AG20443 (cell line): ENCODE data around the gene BBLN.

Experiments used
- DNase-seq: peaks from one replicate; pipeline ENCODE4 v3.0.0; 2012; ENCODE audit warnings: low spot score, mixed read lengths

Gene BBLN

DNA sequence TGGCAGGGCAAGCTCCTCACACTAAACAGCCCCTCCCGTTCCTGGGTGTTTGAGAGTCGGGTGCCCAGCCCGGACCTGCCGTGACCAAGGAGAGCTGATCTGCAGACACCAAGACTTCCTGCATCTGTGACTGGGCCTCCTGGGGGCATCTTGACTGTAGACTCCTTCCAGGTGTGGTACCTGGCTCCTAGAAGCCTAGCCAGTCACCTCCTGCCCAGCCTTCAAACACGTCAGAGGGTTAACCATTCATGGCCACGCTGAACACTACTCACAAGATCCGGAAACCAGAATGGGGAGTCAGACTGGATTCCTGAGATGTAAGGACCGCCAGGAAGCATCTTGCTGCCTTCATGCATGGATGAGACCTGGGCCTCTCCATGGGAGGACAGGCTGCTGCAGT, 14.5 kb upstream of the BBLN start:
- no peak for DNase-seq

DNA sequence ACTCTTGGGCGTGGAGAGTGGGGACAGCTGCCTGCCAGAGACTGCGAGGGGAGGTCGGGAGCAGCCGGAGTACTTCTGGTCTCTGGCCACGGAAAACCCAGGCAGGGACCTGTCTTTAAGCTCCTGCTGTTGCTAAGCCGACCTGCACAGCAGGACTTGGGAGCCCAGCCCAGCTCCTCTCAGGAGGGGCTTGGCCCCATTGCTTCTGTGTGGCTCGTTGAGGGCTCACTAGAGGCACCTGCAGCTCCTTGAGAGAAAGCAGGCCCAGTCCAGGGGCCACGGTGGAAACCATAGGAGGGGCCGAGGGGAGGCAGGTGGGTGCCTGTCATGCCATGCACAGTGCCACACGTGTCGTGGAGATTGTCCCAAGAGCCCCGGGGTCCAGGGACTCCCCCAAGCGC, 14.1 kb upstream of the BBLN start:
- no peak for DNase-seq

DNA sequence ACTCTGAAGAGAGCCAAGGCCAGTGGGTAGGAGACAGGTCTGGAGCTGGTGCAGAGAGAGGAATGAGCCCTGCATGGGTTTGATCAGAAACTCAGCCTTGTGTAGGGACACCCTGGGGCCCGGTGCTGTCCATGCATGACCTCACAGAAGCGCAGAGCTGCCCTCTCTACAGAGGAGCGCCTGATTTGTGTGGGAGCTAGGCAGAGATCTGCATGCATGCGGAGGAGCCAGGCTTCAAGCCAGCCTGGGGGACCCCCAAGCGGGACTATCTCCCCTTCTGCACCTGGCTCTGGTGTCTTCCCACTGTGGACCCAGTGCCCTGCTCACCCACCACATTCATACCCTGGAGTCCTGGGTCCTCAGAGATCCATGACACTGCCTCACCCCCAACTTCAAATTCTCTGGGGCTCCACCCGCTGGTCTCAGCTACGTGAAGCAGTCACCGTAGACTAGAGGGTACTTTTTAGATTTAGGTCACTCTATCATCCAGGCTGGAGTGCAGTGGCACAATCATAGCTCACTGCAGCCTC, 13.4 kb upstream of the BBLN start:
- no peak for DNase-seq

DNA sequence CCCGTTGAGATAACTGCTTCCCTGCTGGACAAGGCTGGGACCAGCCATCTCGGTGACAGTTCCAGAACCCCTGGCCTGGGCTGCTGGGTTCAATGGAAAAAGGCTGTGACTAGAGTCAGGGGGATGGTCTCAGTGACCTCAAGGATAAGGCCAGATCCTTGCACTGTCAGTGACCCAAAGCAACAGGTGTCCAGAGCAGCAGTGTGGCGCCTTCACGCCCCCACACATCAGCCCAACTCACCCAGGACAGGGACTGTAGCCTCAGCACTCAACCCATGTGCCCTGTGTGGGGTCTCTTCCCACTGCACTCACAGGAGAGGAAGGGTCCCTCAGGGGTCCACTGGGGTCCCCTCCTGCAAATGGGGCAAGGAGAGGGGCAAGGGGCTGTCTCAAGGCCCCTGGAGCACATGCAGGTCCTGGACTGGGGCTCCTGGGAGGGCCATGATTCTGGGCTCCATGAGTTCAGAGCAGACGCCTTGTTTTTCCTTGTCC, 11.5 kb upstream of the BBLN start:
- no peak for DNase-seq

DNA sequence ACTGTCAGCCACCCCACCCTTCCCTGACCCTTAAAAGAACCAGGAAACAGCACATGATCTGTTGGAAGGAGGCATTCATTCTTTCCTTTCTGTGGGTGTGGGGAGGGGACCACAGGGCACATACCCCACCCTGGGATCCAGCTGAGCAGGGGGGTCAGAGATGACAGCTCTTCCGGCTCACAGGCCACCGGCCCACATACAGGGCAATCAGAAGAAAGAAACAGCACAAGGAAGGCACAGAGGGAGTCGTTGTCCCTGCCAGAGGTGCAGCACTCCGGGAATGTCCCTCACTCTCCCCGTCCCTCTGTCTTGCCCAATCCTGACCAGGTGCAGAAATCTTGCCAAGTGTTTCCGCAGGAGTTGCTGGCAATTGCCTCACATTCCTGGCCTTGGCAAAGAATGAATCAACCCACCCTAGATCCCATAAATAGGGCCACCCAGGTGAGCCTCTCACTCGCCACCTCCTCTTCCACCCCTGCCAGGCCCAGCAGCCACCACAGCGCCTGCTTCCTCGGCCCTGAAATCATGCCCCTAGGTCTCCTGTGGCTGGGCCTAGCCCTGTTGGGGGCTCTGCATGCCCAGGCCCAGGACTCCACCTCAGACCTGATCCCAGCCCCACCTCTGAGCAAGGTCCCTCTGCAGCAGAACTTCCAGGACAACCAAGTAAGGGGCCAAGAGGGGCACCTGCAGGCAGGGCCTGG, 10.9 kb upstream of the BBLN start, which contains the start of gene LCN2:
LCN2 (plus strand) TSS at position 453 of the 701 bp plus-strand sequence; CDS start at position 526, 73 bp downstream.
- no peak for DNase-seq

DNA sequence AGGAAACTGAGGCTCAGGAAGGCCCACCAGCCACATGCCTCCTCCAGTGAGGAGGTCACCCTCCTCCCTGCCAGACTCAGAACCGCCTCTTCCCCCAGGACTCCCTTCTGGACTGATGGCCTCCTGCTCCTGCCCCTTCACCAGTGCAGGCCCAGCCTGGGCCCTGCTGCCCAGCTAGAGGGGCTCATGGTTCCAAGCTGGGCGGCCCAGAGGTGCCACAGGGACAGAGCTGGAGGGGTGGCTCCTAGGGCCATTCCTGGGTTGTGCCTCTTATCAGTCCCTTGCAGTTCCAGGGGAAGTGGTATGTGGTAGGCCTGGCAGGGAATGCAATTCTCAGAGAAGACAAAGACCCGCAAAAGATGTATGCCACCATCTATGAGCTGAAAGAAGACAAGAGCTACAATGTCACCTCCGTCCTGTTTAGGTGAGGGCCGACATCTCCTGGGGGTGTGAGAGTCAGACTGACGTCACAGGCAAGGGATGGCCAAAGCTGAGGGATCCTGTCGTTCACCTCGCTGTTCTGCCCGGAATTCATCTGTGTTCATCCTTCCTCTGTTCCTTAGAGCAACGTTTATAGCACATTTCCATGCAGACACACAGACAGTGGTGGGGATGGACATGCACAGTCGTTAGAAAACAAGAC, 10.0 kb upstream of the BBLN start:
- no peak for DNase-seq

DNA sequence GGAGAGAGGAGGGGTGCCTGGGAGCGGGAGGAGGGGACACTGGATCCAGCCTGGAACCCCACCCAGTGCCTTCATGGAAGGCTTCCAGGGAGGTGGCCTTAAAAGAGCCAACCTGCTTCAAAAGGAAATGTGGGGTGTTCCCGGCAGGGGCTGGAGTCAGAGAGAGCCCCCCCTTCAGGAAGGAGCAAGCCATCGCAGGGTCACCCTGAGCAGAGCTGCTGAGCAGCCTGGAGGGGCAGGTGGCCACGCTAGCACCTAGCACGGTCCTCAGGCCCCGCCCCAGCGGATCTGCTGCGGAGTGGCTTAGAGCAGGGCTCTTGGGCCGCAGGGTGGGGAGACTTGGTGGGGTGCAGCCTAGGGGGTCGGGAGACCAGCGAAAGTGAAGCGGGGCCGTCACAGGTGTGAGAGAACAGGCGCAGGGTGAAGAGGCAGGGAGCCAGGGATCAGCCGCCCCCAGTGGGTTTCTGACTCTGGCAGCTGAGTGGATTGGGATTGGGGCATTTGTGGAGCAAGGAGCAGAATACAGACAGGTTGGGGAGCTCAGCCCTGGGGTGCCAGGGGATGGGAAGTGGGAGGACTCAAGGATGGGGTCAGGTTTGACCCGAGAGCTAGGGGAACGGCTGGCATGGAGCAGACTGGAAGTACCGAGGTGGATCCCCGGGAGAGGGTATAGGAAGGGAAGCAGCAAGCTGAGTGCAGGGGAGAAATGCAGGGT, 9.3 kb upstream of the BBLN start:
- DNase-seq = no peak

DNA sequence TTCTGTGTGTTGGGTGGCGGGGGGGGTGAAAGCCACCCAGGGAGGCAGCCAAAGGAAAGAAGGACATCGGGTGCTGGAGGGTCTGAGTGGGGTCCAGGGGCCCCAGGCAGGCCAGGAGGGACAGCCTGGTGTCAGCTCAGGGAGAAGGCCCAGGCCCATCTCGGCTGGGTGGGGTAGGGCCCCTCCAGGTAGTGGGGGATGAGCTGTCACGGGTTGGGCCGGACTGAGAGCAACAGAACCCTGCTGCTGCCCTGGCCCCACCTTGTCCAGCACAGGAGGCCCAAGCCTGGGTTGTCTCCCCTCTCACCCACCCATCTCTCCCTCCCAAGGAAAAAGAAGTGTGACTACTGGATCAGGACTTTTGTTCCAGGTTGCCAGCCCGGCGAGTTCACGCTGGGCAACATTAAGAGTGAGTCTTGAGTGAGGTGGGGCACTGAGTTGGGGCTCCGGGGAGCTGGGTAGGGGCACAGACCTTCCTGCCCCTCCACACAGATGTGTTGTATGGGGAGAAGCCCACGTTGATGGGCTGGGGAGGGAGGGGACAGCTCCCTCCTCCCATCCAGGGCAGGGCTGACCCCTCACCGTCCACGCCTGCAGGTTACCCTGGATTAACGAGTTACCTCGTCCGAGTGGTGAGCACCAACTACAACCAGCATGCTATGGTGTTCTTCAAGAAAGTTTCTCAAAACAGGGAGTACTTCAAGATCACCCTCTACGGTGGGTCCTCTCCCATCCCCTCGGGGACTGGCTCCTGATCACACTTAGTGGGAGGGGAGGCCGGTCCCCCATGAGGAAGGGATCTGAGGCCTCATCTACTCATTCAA, 8.5 kb upstream of the BBLN start:
- DNase-seq = no peak

DNA sequence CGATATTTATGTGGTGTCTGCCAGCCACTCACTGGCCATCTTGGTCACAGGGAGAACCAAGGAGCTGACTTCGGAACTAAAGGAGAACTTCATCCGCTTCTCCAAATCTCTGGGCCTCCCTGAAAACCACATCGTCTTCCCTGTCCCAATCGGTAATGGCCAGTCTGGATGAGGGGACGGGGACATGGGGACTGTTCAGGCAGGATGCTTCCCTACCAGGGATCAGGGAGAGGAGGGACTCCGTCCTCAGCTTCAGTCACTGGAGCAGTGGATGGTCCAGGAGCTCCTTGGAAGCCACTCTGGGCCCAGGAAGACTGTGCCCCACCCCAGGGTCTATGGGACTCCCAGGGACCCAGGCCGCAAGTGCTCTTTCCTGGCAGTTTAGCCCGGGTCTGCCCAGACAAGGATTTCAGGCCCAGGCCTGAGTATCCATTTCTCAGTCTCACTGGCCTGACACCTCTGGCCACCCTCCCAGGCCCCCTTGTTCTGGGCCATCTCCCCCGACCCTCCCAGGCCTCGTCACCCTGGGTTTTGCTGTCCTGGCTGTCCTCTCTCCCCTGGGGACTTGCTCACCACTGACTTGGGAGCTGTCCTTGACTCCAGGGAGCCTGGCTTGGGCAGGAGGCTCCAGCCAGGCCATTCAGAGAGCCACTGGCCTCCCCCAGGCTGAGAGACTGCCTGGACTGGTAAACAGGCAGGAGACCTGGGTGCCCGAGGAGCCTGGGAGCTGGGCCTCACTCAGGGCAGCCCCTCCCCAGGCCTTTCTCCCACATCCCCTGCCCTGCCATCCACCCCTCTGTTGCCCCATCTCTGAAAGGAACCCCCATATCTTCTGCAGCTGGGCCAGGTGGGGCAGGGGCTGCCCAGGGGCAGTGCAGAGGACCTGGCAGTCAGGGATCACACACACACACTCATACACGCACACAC, 7.7 kb upstream of the BBLN start:
- DNase-seq = no peak

DNA sequence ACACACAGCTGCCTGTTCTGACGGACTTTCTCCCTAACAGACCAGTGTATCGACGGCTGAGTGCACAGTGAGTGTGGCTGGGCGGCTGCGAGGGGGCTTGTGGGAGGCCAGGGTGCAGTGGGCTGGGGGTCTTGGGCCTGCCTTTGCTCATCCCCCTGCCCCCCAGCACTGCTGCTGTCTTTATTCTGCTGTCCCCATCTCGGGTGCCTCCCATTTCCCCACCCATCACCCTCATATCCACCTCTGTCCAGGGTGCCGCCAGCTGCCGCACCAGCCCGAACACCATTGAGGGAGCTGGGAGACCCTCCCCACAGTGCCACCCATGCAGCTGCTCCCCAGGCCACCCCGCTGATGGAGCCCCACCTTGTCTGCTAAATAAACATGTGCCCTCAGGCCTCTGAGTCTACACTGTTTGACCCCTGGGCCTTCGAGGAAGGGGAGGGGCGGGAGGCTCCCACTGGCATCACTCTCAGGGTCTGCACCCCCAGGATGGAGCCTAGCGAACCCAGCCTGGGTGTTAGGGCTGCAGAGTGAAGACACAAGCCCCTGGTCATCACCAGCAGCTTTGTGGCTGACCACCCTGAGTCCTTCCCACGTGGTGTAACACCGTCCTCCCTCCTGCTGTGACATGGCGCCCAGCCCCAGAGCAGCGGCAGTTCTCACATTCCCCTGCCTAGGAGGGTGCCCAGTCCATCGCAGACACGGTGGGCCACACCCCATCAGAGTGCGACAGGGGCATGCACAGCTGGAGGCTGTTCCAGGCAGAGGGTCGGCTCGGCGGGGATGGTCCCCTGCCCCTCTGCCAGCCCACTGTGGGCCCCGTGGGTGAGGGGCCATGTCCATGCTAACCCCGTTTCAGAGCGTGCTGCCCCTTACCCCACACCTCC, 6.8 kb upstream of the BBLN start:
- DNase-seq = no peak

DNA sequence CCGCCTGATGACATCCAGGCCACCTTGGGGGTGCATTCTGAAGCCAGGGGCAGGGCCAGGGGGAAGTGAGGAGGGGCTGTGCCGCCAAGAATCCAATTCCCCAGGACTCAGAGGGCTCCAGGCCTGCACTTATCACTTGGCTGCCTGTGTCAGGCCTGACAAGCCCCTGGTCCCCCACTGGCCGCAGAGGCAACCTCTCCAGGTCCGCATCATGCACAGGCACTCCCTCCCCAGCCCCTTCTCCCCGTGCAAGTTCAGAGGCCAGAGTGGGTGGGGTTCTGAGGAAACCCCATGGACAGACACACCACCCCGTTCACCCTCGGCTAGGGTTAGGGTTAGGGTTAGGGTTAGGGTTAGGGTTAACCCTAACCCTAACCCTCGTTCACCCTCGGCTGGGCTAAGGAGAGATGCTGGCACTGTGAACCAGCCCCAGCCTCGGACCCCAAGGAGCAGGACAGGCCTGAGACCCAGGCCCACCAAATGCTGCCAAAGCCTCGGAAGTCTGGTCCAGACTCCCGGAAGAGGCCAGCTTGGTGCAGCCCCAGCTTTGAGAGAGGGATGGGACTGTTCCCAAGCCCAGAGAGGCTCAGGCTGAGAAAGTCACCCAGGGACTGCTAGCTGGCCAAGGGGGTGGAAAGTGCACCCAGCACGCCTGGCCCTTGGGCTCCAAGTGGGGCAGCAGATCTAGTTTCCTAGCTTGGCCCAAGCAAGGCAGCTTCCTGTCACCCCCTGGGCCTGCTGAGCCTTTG, 5.9 kb upstream of the BBLN start:
- no peak for DNase-seq

DNA sequence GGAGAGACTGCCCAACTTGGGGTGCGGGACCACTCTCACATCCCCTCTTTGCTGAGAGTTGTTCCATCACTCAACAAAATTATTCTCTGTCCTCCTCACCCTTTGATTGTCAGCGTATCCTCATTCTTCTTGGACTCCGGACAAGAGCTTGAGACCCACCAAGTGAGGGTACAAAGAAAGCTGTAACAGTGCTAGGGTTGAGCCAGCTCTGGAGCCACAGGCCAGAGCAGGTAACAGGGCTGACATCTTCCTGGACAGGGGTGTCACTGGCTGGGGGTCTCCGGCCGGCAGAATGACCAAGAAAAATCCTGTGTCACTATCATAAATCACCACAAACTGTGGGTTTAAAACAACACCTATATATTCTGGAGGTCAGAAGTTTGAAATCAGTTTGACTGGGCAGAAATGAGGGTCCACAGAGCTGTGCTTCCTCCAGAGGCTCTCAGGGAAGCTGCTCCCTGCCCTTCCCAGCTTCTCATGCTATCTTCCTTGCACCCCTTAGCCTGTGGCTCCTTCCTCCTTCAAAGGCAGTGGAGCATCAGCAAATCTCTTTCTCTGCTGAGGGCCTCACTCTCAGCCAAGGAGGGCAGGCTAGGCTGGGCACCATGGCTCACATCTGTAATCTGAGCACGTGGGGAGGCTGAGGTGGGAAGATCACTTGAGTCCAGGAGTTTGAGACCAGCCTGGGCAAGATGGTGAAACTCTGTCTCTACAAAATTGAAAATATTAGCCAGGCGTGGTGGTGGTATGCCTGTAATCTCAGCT, 4.1 kb upstream of the BBLN start:
- no peak for DNase-seq

DNA sequence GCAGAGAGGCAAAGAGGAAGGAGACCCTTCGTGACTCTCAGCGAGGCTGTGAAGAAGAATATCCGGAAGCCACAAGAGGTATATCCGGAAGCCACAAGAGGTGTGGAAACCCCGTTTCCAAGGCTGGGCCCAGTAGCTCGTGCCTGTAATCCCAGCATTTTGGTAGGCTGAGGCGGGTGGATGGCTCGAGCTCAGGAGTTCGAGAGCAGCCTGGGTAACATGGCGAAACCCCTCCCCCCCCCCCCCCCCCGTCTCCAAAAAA, 612 bp upstream of the BBLN start:
- DNase-seq = no peak

DNA sequence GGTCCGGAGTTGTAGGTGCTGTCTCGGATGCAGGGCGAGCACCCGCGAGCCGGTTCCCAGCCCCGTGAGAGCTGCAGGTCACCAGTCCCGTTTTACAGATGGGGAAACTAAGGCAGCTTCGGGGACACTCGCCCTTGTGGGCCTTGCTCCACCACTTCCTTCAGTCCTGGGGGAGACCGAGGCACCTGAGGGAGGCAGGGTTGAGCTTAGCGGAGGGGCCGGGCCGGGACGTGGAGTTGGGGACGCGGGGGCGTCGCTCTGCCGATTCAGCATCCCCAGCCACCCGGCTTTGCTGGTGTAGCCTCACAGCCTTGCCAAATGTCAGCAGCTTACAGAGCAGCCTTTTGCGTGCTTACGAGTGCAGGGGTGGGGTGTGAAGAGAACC, 530 bp downstream of the BBLN start:
- peak; percentile 55 for DNase-seq

DNA sequence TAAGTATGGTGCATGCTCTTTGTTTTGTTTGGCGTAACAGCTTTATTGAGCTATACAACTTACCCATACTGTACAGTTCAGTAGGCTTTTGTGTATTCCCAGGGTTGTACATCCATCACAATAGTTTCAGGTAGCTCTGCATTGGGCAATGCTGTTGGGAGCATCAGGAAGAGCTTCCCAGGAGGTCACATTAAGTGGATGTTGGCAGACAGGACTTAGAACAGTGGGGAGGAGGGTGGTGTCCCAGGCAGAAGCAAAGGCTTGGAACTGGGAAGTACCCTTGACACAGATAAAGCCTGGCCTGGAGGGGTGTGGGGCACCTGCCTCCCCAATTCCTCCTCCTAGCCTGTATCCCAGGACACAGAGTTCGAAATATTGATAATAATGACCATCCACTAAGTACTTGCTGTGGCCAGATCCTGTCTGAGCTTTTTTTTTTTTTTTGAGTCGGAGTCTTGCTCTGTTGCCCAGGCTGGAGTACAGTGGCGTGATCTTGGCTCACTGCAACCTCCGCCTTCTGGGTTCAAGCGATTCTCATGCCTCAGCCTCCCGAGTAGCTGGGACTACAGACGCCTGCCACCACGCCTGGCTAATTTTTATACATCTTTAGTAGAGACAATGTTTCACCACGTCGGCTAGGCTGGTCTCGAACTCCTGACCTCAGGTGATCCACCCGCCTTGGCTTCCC, 1.3 kb downstream of the BBLN start:
- DNase-seq = no peak

DNA sequence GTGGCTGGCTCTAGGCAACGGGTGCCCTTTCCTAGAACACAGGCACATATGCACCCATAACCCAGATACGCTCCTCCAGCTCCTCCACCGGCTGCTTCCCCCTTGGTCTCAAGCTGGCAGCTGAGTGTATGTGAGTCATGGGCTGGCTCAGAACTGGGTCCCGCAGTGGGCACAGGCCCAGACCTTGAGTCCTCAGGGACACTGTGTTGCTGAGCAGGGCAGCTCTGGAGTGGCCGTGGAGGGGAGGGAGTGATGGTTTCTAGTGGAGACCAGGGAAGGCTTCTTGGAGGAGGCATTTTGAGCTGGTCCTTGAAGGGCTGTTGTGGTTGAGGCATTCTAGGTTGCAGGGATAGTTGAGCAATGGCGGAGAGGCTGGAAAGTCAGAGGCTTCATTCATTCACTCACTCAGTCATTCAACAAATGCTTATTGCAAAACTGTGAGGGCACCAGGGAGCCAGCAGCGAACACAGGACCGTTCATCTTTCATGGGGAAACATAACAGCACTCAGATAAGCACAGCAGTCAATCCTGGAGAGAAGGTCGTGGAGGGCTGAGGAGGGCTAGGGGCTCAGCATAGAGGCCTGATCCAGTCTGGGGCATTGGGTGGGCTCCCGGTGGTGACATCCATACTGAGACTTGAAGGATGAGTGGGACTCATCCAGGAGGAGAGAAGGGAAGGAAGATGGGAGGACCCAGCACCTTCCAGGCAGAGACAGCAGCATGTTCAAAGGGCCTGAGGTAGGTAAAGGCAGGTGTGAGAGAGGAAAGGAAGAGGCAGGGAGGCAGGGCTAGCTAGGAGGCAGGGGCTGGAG, 2.4 kb downstream of the BBLN start:
- peak; percentile 39 for DNase-seq

DNA sequence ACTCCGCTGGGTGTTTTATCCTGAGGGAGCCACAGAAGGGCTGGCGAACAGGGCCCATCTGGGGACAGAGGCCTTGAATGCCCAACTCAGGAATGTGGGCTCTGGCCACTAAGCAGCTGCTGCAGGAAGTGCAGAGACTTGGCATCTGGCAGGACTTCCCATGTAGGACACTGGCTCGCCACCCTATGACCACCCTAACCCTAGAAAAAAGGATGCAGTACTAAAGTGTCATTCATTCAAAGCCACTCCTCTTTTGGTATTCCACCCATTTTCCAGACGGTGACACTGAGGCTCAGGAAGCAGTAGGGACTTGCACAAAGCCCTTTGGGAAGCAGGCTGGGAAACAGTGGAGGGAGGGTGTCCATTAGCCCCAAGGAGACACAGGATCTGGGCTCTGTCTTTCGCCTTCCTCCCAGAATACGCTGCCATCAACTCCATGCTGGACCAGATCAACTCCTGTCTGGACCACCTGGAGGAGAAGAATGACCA, 3.0 kb downstream of the BBLN start:
- DNase-seq = no peak
